Testis (tissue), 2 donors: ENCODE measurements around the gene CD48.

Source experiments
- POLR2A ChIP-seq: fragments of 450-650 bp; IDR thresholded peaks from one replicate; pipeline ENCODE4 v1.6.1; 2017; ENCODE audit warnings: antibody characterized with exemption, mild to moderate bottlenecking, moderate library complexity
- TF ChIP-seq, protein P1 (sequence below), 3 experiments: fragments of 450-650 bp in 2 of 3; fragments of 200-600 bp in 1 of 3; sonication (generic) in 1 of 3; IDR thresholded peaks; one replicate each; pipeline ENCODE4 v1.5.1; 2016 to 2019; ENCODE audit warnings: antibody characterized with exemption in 3 of 3, mild to moderate bottlenecking in 2 of 3, moderate library complexity in 1 of 3

DNA sequence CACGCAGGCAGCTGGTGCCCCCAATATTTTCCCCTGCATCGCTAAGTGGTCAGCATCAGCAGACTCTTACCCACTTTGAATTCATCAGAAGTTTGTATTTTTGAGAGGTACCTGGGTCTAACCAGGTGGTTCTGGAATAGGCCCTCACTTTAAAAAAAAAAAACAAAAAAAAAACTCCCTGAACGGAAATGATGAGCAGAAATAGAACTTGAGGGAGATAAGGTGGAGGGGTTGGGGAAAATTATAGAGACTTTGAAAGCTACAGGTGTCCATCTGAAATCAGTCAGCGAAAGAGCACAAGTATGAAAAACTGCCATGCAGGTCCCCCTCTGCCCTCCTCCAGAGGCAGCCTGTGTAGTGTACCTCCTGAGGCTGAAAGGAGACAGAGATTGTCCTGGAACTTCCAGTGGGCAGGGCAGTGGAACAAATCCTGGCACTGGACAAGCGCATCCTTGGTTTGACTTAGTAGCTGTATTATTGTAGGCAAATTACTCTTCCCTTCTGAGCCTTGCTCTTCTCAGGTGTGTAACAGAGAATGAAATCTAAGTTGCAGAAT, 28.6 kb upstream of the CD48 start:
- TF ChIP-seq POLR2A = no peak
- TF ChIP-seq, protein P1, sequence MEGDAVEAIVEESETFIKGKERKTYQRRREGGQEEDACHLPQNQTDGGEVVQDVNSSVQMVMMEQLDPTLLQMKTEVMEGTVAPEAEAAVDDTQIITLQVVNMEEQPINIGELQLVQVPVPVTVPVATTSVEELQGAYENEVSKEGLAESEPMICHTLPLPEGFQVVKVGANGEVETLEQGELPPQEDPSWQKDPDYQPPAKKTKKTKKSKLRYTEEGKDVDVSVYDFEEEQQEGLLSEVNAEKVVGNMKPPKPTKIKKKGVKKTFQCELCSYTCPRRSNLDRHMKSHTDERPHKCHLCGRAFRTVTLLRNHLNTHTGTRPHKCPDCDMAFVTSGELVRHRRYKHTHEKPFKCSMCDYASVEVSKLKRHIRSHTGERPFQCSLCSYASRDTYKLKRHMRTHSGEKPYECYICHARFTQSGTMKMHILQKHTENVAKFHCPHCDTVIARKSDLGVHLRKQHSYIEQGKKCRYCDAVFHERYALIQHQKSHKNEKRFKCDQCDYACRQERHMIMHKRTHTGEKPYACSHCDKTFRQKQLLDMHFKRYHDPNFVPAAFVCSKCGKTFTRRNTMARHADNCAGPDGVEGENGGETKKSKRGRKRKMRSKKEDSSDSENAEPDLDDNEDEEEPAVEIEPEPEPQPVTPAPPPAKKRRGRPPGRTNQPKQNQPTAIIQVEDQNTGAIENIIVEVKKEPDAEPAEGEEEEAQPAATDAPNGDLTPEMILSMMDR (IDR thresholded peaks at IDR 0.05) = no peak
